Endodermal cell (in vitro differentiated cells): ENCODE results near the gene ESR2. TPM values are rescaled to one million over a fixed set of nuclear protein-coding genes. Genes with fewer than 3 reads are reported as not detected.
"Not testable (repeated sequence)": the region's sequence is repeated elsewhere in the genome, so short reads cannot be mapped to it uniquely, and the experiment has no call there.

Source experiments
- DNase-seq: peaks from one replicate; pipeline ENCODE4 v3.0.0-alpha.2; 2017
- H3K27ac ChIP-seq: 2 replicates; pipeline ENCODE4 v1.5.1; 2013; ENCODE audit warnings: mild to moderate bottlenecking, low read depth, low read length, moderate library complexity
- H3K27me3 ChIP-seq: 2 replicates; pipeline ENCODE4 v1.6.1; 2013; ENCODE audit warnings: mild to moderate bottlenecking, low read length, moderate library complexity; ENCODE audit not compliant: insufficient read depth, control insufficient read depth, poor library complexity, severe bottlenecking
- H3K36me3 ChIP-seq: 2 replicates; pipeline ENCODE4 v1.7.0; 2013; ENCODE audit warnings: mild to moderate bottlenecking, low read length, moderate library complexity; ENCODE audit not compliant: control insufficient read depth, insufficient read depth
- H3K4me1 ChIP-seq: one replicate; pipeline ENCODE4 v1.7.0; 2013; ENCODE audit warnings: low read length; ENCODE audit not compliant: control insufficient read depth, insufficient read depth
- H3K4me3 ChIP-seq: 2 replicates; pipeline ENCODE4 v1.5.1; 2013; ENCODE audit warnings: mild to moderate bottlenecking, low read length, moderate library complexity
- H3K9ac ChIP-seq: 2 replicates; pipeline ENCODE4 v1.6.1; 2013; ENCODE audit warnings: mild to moderate bottlenecking, low read length, moderate library complexity; ENCODE audit not compliant: poor library complexity, severe bottlenecking; ENCODE audit errors: extremely low read depth
- H3K9me3 ChIP-seq: 2 replicates; pipeline ENCODE4 v1.6.1; 2013; ENCODE audit warnings: mild to moderate bottlenecking, low read length, moderate library complexity; ENCODE audit not compliant: control insufficient read depth
- H3K27ac Mint-ChIP-seq: 2 replicates; pipeline ENCODE4 v1.8.0; 2020; ENCODE audit warnings: mixed read lengths
- H3K27me3 Mint-ChIP-seq: 2 replicates; pipeline ENCODE4 v1.8.0; 2021; ENCODE audit warnings: mild to moderate bottlenecking, mixed read lengths; ENCODE audit not compliant: insufficient read depth
- H3K36me3 Mint-ChIP-seq: 2 replicates; pipeline ENCODE4 v1.8.0; 2020; ENCODE audit warnings: low read depth, mixed read lengths
- H3K4me1 Mint-ChIP-seq: 2 replicates; pipeline ENCODE4 v1.8.0; 2020; ENCODE audit warnings: mixed read lengths
- H3K4me3 Mint-ChIP-seq: 2 replicates; pipeline ENCODE4 v1.8.0; 2020; ENCODE audit warnings: mild to moderate bottlenecking, moderate library complexity, mixed read lengths
- H3K9me3 Mint-ChIP-seq: 2 replicates; pipeline ENCODE4 v1.8.0; 2020; ENCODE audit warnings: mild to moderate bottlenecking, mixed read lengths
- CTCF ChIP-seq: fragments of 200-600 bp; sonication (generic); conservative IDR thresholded peaks from 2 replicates; pipeline ENCODE4 v1.5.0; 2021; ENCODE audit warnings: antibody characterized with exemption, mild to moderate bottlenecking
- WGBS, 2 experiments: methylation state at CpG; one replicate each; pipeline versions ENCODE4 v1.1.5 to v1.1.7; 2013; ENCODE audit warnings: missing lambda C conversion rate in 2 of 2, mixed read lengths in 1 of 2; ENCODE audit not compliant: insufficient coverage in 1 of 2, insufficient read length in 1 of 2; 5-methylcytosine and 5-hydroxymethylcytosine counted together
- total RNA-seq, 2 donors: library from RNA; stranded (reverse); fragmentation: NEBNext Ultra II Directional in 1 of 2; extraction: Animal tissue kit (Norgen Biotek cat#: 25700) in 1 of 2; gene quantifications; 2 replicates in 1 of 2; 3 replicates in 1 of 2; pipeline ENCODE4 v1.2.1, GENCODE V29; 2021

The ESR2 gene
- total RNA-seq, 2 donors from 2014 or later, result 0.57 to 0.66 TPM

DNA sequence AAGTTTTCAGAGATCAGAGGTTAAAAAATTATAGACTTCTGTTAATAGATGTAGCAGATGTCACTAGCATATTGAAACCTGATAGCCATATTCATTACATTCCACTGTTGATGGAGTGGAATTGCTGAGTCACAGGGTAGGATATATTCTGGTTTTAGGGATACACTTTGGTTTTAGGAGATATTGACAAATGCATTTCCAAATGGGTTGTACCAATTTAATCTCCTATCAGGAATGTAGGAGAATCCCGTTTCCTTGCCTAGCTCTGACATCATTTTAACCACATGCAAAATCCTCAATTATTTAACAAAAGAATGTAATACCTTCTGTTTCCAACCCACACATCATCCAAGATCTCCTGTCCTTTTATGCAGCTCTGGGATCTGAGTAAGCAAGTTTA, 30.7 kb upstream of the ESR2 start:
- Mint-ChIP-seq H3K9me3 (no peaks in the 10 kb centered on the region), H3K27ac (peak overlapping the region; percentile 36), H3K36me3 (no peaks in the 10 kb centered on the region), H3K4me1 (no peaks in the 10 kb centered on the region), H3K27me3 (no peaks in the 10 kb centered on the region), H3K4me3 (no peak overlapping the region)
- 95 to 100% methylated on average over 1 of the region's 1 CpG for WGBS, 2 experiments
- Histone ChIP-seq H3K27ac (no peak overlapping the region), H3K27me3 (no peaks in the 10 kb centered on the region), H3K9ac (no peak overlapping the region), H3K36me3 (no peaks in the 10 kb centered on the region), H3K4me1 (no peaks in the 10 kb centered on the region), H3K4me3 (no peak overlapping the region), H3K9me3 (no peaks in the 10 kb centered on the region)
- TF ChIP-seq CTCF, result no peak
- no peak for DNase-seq

DNA sequence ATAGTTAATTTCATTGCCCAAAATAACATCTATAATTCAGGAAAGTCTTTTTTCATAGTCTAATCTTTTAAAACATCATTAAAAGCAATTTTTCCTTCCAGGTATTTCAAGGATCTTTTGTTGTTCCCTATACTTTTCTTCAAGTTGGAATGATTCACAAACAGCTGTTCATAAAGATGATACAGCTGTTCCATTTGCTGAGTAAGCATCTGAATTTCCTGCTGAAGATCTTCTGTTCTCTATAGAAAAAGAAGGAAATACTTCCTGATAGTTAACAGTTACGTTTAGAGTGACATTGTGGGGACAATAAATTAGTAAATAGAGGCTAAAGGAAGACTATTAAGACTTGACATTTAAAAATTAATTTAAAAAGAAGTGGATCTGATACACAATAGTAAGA, 30.3 kb upstream of the ESR2 start:
- no peak overlapping the region for H3K27ac ChIP-seq
- Mint-ChIP-seq H3K27ac (no peak overlapping the region), H3K9me3 (no peaks in the 10 kb centered on the region), H3K4me1 (no peaks in the 10 kb centered on the region), H3K36me3 (no peaks in the 10 kb centered on the region), H3K27me3 (no peaks in the 10 kb centered on the region), H3K4me3 (no peak overlapping the region)
- H3K9ac ChIP-seq, result no peak overlapping the region
- H3K4me1 ChIP-seq, result no peaks in the 10 kb centered on the region
- H3K9me3 ChIP-seq, result no peaks in the 10 kb centered on the region
- 86 to 100% methylated on average over 1 of the region's 1 CpG for WGBS, 2 experiments
- H3K27me3 ChIP-seq, result no peaks in the 10 kb centered on the region
- no peak for DNase-seq
- H3K36me3 ChIP-seq, result no peaks in the 10 kb centered on the region
- TF ChIP-seq CTCF, result no peak
- no peak overlapping the region for H3K4me3 ChIP-seq

- H3K9me3 Mint-ChIP-seq, H3K9ac ChIP-seq, H3K4me3 ChIP-seq, H3K27ac Mint-ChIP-seq, H3K27me3 ChIP-seq, H3K27me3 Mint-ChIP-seq, H3K9me3 ChIP-seq, H3K27ac ChIP-seq, H3K4me1 ChIP-seq, H3K4me3 Mint-ChIP-seq, H3K4me1 Mint-ChIP-seq, DNase-seq, H3K36me3 ChIP-seq, H3K36me3 Mint-ChIP-seq: not testable (repeated sequence)
- WGBS, 2 experiments, result 89 to 90% methylated on average over 4 to 5 of the region's 5 CpGs
Measured at GRCh38 chr14:64320362-64320761, 26.2 kb upstream of the ESR2 start.

- not testable (repeated sequence) for H3K9me3 Mint-ChIP-seq, DNase-seq, H3K4me3 Mint-ChIP-seq, H3K27ac ChIP-seq, H3K4me1 Mint-ChIP-seq, H3K36me3 ChIP-seq, H3K4me1 ChIP-seq, H3K27me3 Mint-ChIP-seq, H3K9me3 ChIP-seq, H3K27ac Mint-ChIP-seq, H3K9ac ChIP-seq, H3K27me3 ChIP-seq, H3K4me3 ChIP-seq, H3K36me3 Mint-ChIP-seq
- WGBS, 2 experiments, result 75% methylated on average over 1 of the region's 1 CpG; no CpG with 5 or more reads in 1 of the 2 experiments
Measured at GRCh38 chr14:64318695-64319094, 24.5 kb upstream of the ESR2 start.
